ENCODE data around the gene HIKESHI.

DNA sequence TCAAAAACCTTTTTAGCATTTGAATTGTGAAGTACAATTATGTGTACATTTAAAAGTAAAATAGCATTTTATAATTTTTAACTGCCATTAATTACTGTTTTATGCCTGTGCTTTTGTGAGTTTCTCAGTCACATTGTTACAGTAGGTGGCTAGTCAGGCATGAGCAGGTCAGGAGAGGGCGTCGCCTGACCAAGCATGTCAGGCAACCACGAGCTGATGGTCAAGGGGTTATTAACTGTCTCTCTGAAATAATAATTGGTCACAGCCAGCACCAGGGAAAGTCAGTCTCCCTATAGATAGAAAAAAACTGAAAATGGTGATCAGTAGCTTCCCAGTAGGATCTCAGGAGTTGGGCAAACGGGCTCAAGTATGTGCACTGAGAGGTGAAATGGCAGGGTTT, 53.2 kb downstream of the HIKESHI start:
- TF ChIP-seq POLR2AphosphoS5 (IDR thresholded peaks at IDR 0.05): no peak
- TF ChIP-seq, protein P1, sequence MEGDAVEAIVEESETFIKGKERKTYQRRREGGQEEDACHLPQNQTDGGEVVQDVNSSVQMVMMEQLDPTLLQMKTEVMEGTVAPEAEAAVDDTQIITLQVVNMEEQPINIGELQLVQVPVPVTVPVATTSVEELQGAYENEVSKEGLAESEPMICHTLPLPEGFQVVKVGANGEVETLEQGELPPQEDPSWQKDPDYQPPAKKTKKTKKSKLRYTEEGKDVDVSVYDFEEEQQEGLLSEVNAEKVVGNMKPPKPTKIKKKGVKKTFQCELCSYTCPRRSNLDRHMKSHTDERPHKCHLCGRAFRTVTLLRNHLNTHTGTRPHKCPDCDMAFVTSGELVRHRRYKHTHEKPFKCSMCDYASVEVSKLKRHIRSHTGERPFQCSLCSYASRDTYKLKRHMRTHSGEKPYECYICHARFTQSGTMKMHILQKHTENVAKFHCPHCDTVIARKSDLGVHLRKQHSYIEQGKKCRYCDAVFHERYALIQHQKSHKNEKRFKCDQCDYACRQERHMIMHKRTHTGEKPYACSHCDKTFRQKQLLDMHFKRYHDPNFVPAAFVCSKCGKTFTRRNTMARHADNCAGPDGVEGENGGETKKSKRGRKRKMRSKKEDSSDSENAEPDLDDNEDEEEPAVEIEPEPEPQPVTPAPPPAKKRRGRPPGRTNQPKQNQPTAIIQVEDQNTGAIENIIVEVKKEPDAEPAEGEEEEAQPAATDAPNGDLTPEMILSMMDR (IDR thresholded peaks at IDR 0.05 in 8 of 11, conservative IDR thresholded peaks at IDR 0.05 in 3 of 11): no peak
- TF ChIP-seq POLR2A (IDR thresholded peaks at IDR 0.05): no peak
